Testis (tissue), 3 donors: ENCODE measurements around the gene TEX53. TPM values are rescaled to one million over a fixed set of nuclear protein-coding genes. Genes with fewer than 3 reads are reported as not detected.

Experiments
- DNase-seq: peaks from one replicate; pipeline ENCODE4 v3.0.0-alpha.2; 2019
- H3K27ac ChIP-seq, 2 donors: fragments of 200-600 bp; sonication (generic); one replicate each; pipeline ENCODE4 v1.5.1; 2019
- H3K27me3 ChIP-seq: fragments of 200-600 bp; sonication (generic); one replicate; pipeline ENCODE4 v1.5.1; 2019
- H3K36me3 ChIP-seq: fragments of 200-600 bp; sonication (generic); one replicate; pipeline ENCODE4 v1.5.1; 2017; ENCODE audit warnings: low read depth; ENCODE audit errors: missing control alignments
- H3K4me1 ChIP-seq: fragments of 200-600 bp; sonication (generic); one replicate; pipeline ENCODE4 v1.5.1; 2019
- H3K4me3 ChIP-seq, 2 donors: fragments of 200-600 bp; sonication (generic); one replicate each; pipeline ENCODE4 v1.5.1; 2017 to 2019
- H3K9me3 ChIP-seq: fragments of 200-600 bp; sonication (generic); one replicate; pipeline ENCODE4 v1.5.1; 2017
- POLR2A ChIP-seq: fragments of 450-650 bp; IDR thresholded peaks from one replicate; pipeline ENCODE4 v1.6.1; 2017; ENCODE audit warnings: antibody characterized with exemption, mild to moderate bottlenecking, moderate library complexity
- WGBS, 2 donors: methylation state at CpG; one replicate each; pipeline ENCODE4 v1.1.5; 2018; 5-methylcytosine and 5-hydroxymethylcytosine counted together
- intact Hi-C: fragments of 100-400 bp; cut with DNase I; formaldehyde crosslinking; loops from one replicate; pipeline ENCODE4 v1.15.1; 2023; ENCODE audit warnings: low total_unique reads
- polyA plus RNA-seq: library from polyadenylated mRNA; stranded (reverse); fragments of 350-450 nt; fragmentation: Illumina TruSeq; extraction: RNeasy Lipid Tissue Mini Kit (QIAGEN cat#74804); gene quantifications from one replicate; pipeline ENCODE4 v1.2.3, GENCODE V29; 2014; ENCODE audit warnings: low read depth, low replicate concordance; ENCODE audit not compliant: insufficient read depth
- total RNA-seq, 2 donors: library from RNA; depleted of rRNA; stranded (reverse); fragments of >200 nt; gene quantifications; one replicate each; pipeline ENCODE4 v1.2.3, GENCODE V29; 2016
- TF ChIP-seq, protein P1 (sequence below), 3 experiments: fragments of 450-650 bp in 2 of 3; fragments of 200-600 bp in 1 of 3; sonication (generic) in 1 of 3; IDR thresholded peaks; one replicate each; pipeline ENCODE4 v1.5.1; 2016 to 2019; ENCODE audit warnings: antibody characterized with exemption in 3 of 3, mild to moderate bottlenecking in 2 of 3, moderate library complexity in 1 of 3

The TEX53 gene
- total and polyA plus RNA-seq, 3 donors from 2014 or later: 13.4 to 68.8 (median 23.5) TPM

DNA sequence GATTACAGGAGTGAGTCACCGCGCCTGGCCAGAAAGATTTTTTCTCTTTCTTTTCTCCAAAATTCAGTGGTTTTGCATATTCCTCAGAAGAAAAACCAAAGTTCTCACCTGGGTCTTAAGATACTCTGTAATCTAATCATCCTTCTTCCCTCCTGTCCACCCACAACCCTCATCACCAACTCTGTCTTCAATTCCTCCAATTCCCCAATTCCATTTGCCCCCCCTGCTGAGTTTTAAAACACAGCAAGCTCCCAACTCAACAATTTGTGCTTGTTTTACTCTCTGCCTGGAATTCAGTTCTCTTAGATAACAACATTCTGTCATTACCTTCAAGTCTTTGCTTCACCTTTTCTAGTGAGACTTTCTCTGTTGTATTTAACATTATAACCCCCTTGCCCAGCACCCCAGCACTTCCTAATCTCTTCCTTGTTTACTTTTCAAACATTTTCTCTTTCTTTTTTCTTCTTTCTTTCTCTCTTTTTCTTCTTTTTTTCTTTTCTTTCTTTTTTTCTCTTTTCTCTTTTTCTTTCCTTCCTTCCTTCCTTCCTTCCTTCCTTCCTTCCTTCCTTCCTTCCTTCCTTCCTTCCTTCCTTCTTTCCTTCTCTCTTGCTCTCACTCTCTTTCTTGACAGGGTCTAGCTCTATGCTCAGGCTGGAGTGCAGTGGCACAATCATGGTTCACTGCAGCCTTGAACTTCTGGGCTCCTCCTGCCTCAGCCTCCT is 16.6 kb upstream of the TEX53 start:
- intact Hi-C loops: no loop called here
- H3K4me1 ChIP-seq: no peaks in the 10 kb centered on the region
- H3K36me3 ChIP-seq: no peaks in the 10 kb centered on the region
- no peak overlapping the region for H3K27ac ChIP-seq
- H3K9me3 ChIP-seq: no peaks in the 10 kb centered on the region
- no peaks in the 10 kb centered on the region for H3K27me3 ChIP-seq
- 89 to 93% methylated on average over 2 of the region's 2 CpGs for WGBS, 2 donors
- H3K4me3 ChIP-seq: no peak overlapping the region
- no peak for DNase-seq
- TF ChIP-seq, protein P1, sequence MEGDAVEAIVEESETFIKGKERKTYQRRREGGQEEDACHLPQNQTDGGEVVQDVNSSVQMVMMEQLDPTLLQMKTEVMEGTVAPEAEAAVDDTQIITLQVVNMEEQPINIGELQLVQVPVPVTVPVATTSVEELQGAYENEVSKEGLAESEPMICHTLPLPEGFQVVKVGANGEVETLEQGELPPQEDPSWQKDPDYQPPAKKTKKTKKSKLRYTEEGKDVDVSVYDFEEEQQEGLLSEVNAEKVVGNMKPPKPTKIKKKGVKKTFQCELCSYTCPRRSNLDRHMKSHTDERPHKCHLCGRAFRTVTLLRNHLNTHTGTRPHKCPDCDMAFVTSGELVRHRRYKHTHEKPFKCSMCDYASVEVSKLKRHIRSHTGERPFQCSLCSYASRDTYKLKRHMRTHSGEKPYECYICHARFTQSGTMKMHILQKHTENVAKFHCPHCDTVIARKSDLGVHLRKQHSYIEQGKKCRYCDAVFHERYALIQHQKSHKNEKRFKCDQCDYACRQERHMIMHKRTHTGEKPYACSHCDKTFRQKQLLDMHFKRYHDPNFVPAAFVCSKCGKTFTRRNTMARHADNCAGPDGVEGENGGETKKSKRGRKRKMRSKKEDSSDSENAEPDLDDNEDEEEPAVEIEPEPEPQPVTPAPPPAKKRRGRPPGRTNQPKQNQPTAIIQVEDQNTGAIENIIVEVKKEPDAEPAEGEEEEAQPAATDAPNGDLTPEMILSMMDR (IDR thresholded peaks at IDR 0.05): no peak
- no peak for TF ChIP-seq POLR2A

DNA sequence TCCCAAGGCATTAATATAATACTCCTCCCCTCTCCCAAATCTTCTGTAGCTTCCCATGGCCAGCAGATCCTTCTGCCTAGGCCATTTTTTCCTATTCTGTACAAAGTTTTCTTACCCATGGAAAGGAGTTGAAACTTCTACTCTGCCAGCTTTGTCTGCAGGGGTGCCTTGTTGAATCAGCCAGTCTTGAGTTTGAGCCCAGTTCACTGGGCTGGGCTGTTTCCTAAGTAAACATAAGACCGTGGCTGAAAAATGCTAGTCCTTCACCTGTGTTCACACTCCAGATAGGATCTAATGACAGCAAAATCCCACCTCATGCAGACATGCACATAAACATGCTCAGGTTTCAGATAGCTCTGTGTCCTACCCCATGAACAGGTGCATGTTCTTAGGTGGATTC is 14.0 kb upstream of the TEX53 start:
- no peaks in the 10 kb centered on the region for H3K9me3 ChIP-seq
- WGBS, 2 donors: 43 to 64% methylated on average over 1 of the region's 1 CpG
- H3K27ac ChIP-seq: no peak overlapping the region
- intact Hi-C loops: no loop called here
- no peak overlapping the region for H3K4me3 ChIP-seq
- TF ChIP-seq POLR2A: no peak
- H3K36me3 ChIP-seq: no peaks in the 10 kb centered on the region
- H3K27me3 ChIP-seq: no peaks in the 10 kb centered on the region
- H3K4me1 ChIP-seq: no peaks in the 10 kb centered on the region
- DNase-seq: no peak

DNA sequence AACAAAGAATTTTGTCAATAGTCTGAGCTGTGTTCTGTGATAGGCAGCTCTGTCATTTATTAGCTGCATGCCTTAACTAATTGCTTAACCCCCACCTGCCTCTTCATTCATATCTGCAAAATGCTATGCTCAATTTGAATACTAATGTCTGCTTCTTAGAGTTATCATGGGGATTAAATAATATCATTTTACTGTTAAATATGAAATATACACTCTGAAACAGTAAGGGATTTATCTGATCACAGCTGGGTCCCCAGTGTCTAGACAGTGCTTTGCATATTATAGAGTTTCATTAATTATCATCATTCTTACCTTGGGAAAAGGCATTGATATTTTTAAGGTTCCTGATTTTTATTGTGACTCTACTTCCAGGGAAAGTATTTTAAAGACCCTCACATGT is 12.4 kb upstream of the TEX53 start:
- H3K9me3 ChIP-seq: no peaks in the 10 kb centered on the region
- no peaks in the 10 kb centered on the region for H3K36me3 ChIP-seq
- H3K27me3 ChIP-seq: no peaks in the 10 kb centered on the region
- TF ChIP-seq, protein P1 (IDR thresholded peaks at IDR 0.05): no peak
- TF ChIP-seq POLR2A: no peak
- intact Hi-C loops: no loop called here
- no peak overlapping the region for H3K27ac ChIP-seq
- H3K4me1 ChIP-seq: no peaks in the 10 kb centered on the region
- H3K4me3 ChIP-seq: no peak overlapping the region
- DNase-seq: no peak

DNA sequence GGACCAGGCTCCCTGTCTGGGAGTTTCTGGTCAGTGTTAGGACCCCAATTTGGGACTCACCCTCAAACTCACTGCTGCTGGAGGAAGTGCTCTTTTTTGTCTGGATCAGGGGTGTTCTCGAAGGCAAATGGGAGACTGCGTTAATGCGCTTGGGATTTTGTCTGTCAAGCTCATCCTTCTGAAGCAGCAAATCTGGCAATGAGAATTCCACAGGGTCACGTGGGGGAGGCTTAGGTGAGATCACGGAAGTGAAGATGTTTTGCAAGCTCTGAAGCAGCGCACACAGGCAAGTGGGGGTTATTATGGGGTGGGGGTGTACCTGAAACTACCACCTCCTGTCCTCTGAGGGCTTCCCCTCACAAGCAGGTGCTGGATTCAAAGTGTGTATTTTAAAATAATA is 10.5 kb upstream of the TEX53 start:
- H3K27me3 ChIP-seq: no peaks in the 10 kb centered on the region
- 63 to 71% methylated on average over 6 of the region's 6 CpGs for WGBS, 2 donors
- H3K9me3 ChIP-seq: no peaks in the 10 kb centered on the region
- intact Hi-C loops: no loop called here
- no peak overlapping the region for H3K4me3 ChIP-seq
- H3K36me3 ChIP-seq: no peaks in the 10 kb centered on the region
- H3K27ac ChIP-seq: no peak overlapping the region
- no peaks in the 10 kb centered on the region for H3K4me1 ChIP-seq
- DNase-seq: no peak
- TF ChIP-seq, protein P1 (IDR thresholded peaks at IDR 0.05): no peak
- no peak for TF ChIP-seq POLR2A

DNA sequence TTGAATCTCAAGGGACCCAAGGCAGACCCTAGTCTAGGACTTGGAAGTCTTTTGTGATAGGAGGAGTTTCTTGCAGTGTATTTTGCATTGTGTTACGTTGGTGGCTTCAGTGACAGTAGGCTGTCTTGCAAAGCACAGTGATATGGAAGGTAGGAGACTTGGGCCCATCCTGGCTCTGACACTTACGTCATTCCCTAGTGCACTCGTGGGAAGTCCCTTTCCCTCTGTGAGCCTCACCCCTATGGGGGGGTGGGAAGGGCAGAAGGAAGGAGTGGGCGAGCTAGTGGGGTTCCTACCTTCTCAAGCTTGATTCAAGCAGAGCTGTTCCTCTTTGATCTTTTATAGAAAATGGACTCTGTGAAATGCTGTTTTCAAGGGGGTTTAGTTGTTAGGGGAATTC is 9.2 kb upstream of the TEX53 start:
- no peaks in the 10 kb centered on the region for H3K27me3 ChIP-seq
- intact Hi-C loops: no loop called here

More for the DNA sequence above, 9.2 kb upstream of the TEX53 start:
- Histone ChIP-seq H3K36me3 (no peaks in the 10 kb centered on the region), H3K9me3 (no peaks in the 10 kb centered on the region), H3K4me1 (no peaks in the 10 kb centered on the region), H3K27ac (no peak overlapping the region), H3K4me3 (no peak overlapping the region)
- TF ChIP-seq, protein P1 (IDR thresholded peaks at IDR 0.05): no peak
- TF ChIP-seq POLR2A: no peak
- no peak for DNase-seq
- 68 to 77% methylated on average over 4 of the region's 4 CpGs for WGBS, 2 donors
